Natural killer cell (primary cell): ENCODE results near the gene PI16. TPM values are rescaled to one million over a fixed set of nuclear protein-coding genes. Genes with fewer than 3 reads are reported as not detected.

Source experiments
- ATAC-seq, 3 donors: fragments of 150-1000 bp in 2 of 3; fragments of 200-7000 bp in 1 of 3; cut with Tn5 transposase; 1 replicate in 1 of 3; 2 replicates in 2 of 3; pipeline ENCODE4 v1.10.0; 2021; ENCODE audit warnings: mild to moderate bottlenecking in 2 of 3, moderate library complexity in 2 of 3
- DNase-seq, 2 donors: peaks; one replicate each; pipeline versions ENCODE4 v3.0.0 to v3.0.0-alpha.2; 2013 to 2021; ENCODE audit warnings: mixed read lengths in 1 of 2
- H3K27ac ChIP-seq: one replicate; pipeline ENCODE4 v1.5.1; 2013; ENCODE audit warnings: mild to moderate bottlenecking, low read length
- H3K27me3 ChIP-seq: one replicate; pipeline ENCODE4 v1.6.1; 2013; ENCODE audit warnings: low read length; ENCODE audit not compliant: control insufficient read depth, insufficient read depth
- H3K36me3 ChIP-seq: one replicate; pipeline ENCODE4 v1.6.1; 2013; ENCODE audit warnings: low read length; ENCODE audit not compliant: control insufficient read depth, insufficient read depth
- H3K4me1 ChIP-seq: one replicate; pipeline ENCODE4 v1.6.1; 2013; ENCODE audit warnings: low read length; ENCODE audit not compliant: control insufficient read depth, insufficient read depth
- H3K4me3 ChIP-seq: one replicate; pipeline ENCODE4 v1.5.1; 2013; ENCODE audit warnings: low read length
- H3K9me3 ChIP-seq: one replicate; pipeline ENCODE4 v1.6.1; 2013; ENCODE audit warnings: low read length; ENCODE audit not compliant: control insufficient read depth, insufficient read depth
- H3K27ac Mint-ChIP-seq, 2 donors: one replicate each; pipeline ENCODE4 v1.8.0; 2022; ENCODE audit warnings: mild to moderate bottlenecking in 2 of 2, mixed read lengths in 2 of 2, moderate library complexity in 1 of 2
- H3K27me3 Mint-ChIP-seq, 2 donors: one replicate each; pipeline ENCODE4 v1.8.0; 2022; ENCODE audit warnings: low read depth in 2 of 2, mixed read lengths in 2 of 2
- H3K36me3 Mint-ChIP-seq: one replicate; pipeline ENCODE4 v1.8.0; 2022; ENCODE audit warnings: mixed read lengths
- H3K4me1 Mint-ChIP-seq, 2 donors: one replicate each; pipeline ENCODE4 v1.8.0; 2022; ENCODE audit warnings: mixed read lengths in 2 of 2
- H3K4me3 Mint-ChIP-seq: one replicate; pipeline ENCODE4 v1.8.0; 2022; ENCODE audit warnings: mild to moderate bottlenecking, moderate library complexity, mixed read lengths
- H3K9me3 Mint-ChIP-seq, 2 donors: one replicate each; pipeline ENCODE4 v1.8.0; 2022; ENCODE audit warnings: mixed read lengths in 2 of 2
- WGBS: methylation state at CpG from one replicate; pipeline ENCODE4 v1.1.7; 2013; ENCODE audit warnings: missing lambda C conversion rate; ENCODE audit not compliant: insufficient coverage; 5-methylcytosine and 5-hydroxymethylcytosine counted together
- intact Hi-C: fragments of 100-400 bp; cut with micrococcal nuclease; formaldehyde crosslinking; loops from one replicate; pipeline ENCODE4 v1.14.2; 2022
- total RNA-seq, 4 donors: library from RNA; stranded (reverse); fragments of 120-200 nt in 1 of 4; gene quantifications; one replicate each; pipeline versions ENCODE4 v1.2.3 to v1.2.4, GENCODE V29; 2013 to 2022
- TF ChIP-seq, protein P1 (sequence below): fragments of 200-600 bp; IDR thresholded peaks from one replicate; pipeline ENCODE4 v1.8.0; 2022; ENCODE audit warnings: antibody characterized with exemption

Gene PI16
- total RNA-seq, 3 donors from 2014 or later (not counting 1 experiment from before 2014, with no cell fraction given): 0.33 to 1.8 (median 1.1) TPM

DNA sequence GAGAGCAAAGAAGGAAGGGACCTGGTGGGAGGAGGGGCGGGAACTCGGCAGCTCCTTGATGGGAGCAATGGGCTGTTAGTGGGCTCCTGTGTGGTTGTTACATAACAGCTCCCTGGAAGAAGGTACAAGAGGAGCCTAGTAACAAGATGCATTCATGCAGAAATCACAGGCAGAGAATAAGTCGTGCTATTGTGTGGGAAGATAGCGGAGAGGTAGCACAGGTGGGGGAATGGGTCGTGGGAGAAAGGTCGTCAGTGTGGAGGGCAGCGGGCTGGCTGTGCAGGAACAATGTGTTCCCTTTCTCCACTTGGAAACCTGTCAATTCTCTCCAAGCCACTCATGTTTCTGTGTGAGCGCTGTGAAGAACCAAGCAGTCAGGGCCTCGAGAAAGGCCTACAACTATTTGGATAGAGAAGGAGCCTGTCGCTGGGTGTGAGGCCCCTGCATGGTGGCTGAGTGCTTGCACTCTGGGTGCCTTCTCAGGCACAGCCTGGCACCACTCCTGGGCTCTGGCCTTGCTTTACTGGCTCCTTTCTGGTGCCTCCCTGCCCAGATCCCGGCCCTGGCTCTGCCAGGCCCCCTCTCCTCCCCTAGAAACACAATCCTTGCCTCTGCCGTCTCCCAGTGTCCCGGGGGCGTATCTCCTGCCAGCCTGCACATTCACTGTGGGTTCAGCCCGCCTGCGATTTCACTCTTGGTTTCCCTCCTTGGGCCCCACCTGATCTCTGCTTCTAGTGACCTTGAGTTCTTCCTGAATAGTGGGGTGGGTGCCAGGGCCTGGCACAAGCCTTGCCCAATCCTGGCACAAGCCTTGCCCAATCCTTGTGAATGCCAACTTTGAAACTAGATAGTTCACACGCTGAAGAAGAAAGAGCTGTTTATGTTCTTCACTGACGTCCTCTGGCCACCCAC is 43.5 kb downstream of the PI16 start:
- Histone ChIP-seq H3K27me3 (no peaks in the 10 kb centered on the region), H3K27ac (no peak overlapping the region), H3K4me1 (no peaks in the 10 kb centered on the region), H3K4me3 (no peak overlapping the region), H3K9me3 (no peaks in the 10 kb centered on the region), H3K36me3 (no peaks in the 10 kb centered on the region)
- Mint-ChIP-seq H3K4me1 (no peaks in the 10 kb centered on the region), H3K9me3 (no peaks in the 10 kb centered on the region), H3K27me3 (peaks cover 8 to 11% of the 10 kb centered on the region in 2 donors), H3K36me3 (no peaks in the 10 kb centered on the region), H3K27ac (no peak overlapping the region), H3K4me3 (no peak overlapping the region)
- intact Hi-C loops: no loop called here
- TF ChIP-seq, protein P1, sequence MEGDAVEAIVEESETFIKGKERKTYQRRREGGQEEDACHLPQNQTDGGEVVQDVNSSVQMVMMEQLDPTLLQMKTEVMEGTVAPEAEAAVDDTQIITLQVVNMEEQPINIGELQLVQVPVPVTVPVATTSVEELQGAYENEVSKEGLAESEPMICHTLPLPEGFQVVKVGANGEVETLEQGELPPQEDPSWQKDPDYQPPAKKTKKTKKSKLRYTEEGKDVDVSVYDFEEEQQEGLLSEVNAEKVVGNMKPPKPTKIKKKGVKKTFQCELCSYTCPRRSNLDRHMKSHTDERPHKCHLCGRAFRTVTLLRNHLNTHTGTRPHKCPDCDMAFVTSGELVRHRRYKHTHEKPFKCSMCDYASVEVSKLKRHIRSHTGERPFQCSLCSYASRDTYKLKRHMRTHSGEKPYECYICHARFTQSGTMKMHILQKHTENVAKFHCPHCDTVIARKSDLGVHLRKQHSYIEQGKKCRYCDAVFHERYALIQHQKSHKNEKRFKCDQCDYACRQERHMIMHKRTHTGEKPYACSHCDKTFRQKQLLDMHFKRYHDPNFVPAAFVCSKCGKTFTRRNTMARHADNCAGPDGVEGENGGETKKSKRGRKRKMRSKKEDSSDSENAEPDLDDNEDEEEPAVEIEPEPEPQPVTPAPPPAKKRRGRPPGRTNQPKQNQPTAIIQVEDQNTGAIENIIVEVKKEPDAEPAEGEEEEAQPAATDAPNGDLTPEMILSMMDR: no peak
- DNase-seq: no peak
- whole genome bisulfite sequencing: 90% methylated on average over 18 of the region's 18 CpGs
- ATAC-seq: no peak

DNA sequence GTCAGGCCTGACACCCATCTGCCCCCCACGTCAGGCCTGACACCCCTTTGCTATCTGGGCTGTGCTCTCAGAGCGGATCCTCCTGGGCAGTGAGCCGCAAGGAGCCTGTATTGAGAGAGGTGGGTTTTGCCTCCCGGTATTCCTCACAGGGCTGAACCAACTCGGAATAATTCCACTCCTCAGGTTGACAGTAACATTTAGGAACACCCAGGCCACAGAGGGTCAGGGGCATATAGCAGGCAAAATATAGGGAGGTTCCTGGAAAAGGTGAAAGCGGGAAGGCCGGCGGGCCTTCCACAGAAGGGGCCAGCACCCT is 44.1 kb downstream of the PI16 start:
- no peak for ATAC-seq
- no peaks in the 10 kb centered on the region for H3K4me1 Mint-ChIP-seq
- intact Hi-C loops: no loop called here
- TF ChIP-seq, protein P1: no peak
- no peaks in the 10 kb centered on the region for H3K9me3 Mint-ChIP-seq
- no peak overlapping the region for H3K4me3 Mint-ChIP-seq
- Histone ChIP-seq H3K4me3 (no peak overlapping the region), H3K9me3 (no peaks in the 10 kb centered on the region), H3K4me1 (no peaks in the 10 kb centered on the region), H3K27ac (no peak overlapping the region), H3K36me3 (no peaks in the 10 kb centered on the region), H3K27me3 (no peaks in the 10 kb centered on the region)
- DNase-seq: no peak
- 86% methylated on average over 8 of the region's 8 CpGs for WGBS
- peaks cover 8% of the 10 kb centered on the region in 2 donors for H3K27me3 Mint-ChIP-seq
- no peaks in the 10 kb centered on the region for H3K36me3 Mint-ChIP-seq
- no peak overlapping the region for H3K27ac Mint-ChIP-seq

DNA sequence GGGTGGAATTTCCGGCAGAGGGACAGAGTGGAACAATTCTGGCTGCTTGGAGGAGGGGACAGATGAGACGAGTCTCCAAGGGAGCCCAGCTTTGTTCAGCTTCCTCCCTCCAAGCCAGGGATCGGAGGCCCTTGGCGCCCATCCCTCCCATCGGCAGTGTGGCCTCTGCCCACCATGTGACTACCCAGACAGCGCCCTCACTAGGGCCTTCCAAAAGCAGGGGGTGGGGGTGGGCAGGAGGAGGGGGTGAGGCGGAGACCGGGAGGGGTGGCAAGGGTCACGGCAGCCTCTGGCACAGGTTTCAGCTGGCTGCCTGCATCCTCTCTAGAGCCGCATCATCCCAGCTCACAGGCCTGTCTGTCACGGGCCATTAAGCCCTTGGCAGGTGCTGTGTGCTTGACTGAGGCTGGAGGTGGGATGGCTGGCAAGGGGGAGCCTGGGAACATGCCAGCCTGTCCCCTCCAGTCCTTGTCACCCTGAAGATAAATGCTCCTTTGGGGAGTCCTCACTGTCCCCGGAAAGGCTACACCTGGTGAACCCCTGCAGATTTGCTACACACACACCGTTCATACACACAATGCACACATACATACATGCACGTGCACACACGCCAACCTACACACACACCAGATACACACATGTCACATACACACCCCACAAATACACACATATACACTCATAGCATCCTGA is 44.7 kb downstream of the PI16 start:
- H3K36me3 Mint-ChIP-seq: no peaks in the 10 kb centered on the region
- H3K27me3 ChIP-seq: no peaks in the 10 kb centered on the region
- DNase-seq (no peak), ATAC-seq (no peak)
- no peak overlapping the region for H3K4me3 ChIP-seq
- H3K27me3 Mint-ChIP-seq: peaks cover 8% of the 10 kb centered on the region in 2 donors
- peaks cover 3% of the 10 kb centered on the region for H3K4me1 ChIP-seq
- H3K4me1 Mint-ChIP-seq: no peaks in the 10 kb centered on the region
- H3K27ac Mint-ChIP-seq: no peak overlapping the region
- no peaks in the 10 kb centered on the region for H3K9me3 ChIP-seq
- H3K9me3 Mint-ChIP-seq: no peaks in the 10 kb centered on the region
- intact Hi-C loops: no loop called here
- H3K36me3 ChIP-seq: no peaks in the 10 kb centered on the region
- TF ChIP-seq, protein P1: no peak
- no peak overlapping the region for H3K4me3 Mint-ChIP-seq
- WGBS: 84% methylated on average over 15 of the region's 15 CpGs
- no peak overlapping the region for H3K27ac ChIP-seq
